ENCODE results near the gene IVNS1ABP. TPM values are rescaled to one million over a fixed set of nuclear protein-coding genes. Genes with fewer than 3 reads are reported as not detected.

IVNS1ABP gene
- total and polyA plus RNA-seq, 2 donors (not counting 3 experiments of a cell fraction or from before 2014, with no cell fraction given) = 26.3 to 81.6 TPM

GRCh38 chr1:185342017-185342416, 25.0 kb upstream of the IVNS1ABP start:
- Histone ChIP-seq H3K27ac (ENCODE audit: insufficient read depth, low read depth, low read length) (no peak overlapping the region), H3K36me3 (ENCODE audit: control insufficient read depth in 2 of 2, extremely low read depth in 1 of 2, insufficient read depth in 2 of 2, low read length in 2 of 2) (no peaks in the 10 kb centered on the region), H3K9me1 (replicated peaks; ENCODE audit: control insufficient read depth, extremely low read depth, insufficient read depth, low read length) (no peaks in the 10 kb centered on the region), H3K27me3 (ENCODE audit: control insufficient read depth in 2 of 2, insufficient read depth in 2 of 2, low read length in 2 of 2) (no peaks in the 10 kb centered on the region), H3K4me1 (ENCODE audit: control insufficient read depth, extremely low read depth, insufficient read depth, low read length) (no peaks in the 10 kb centered on the region), H3K4me2 (ENCODE audit: insufficient read depth, low read length) (no peak overlapping the region), H4K20me1 (replicated peaks; ENCODE audit: control insufficient read depth, extremely low read depth, insufficient read depth, low read length) (no peaks in the 10 kb centered on the region), H2AFZ (ENCODE audit: low read depth, low read length) (no peak overlapping the region), H3K4me3 (replicated peaks in 1 of 3; ENCODE audit: insufficient read depth in 1 of 3, low read depth in 1 of 3, low read length in 3 of 3) (no peak overlapping the region), H3K9ac (replicated peaks; ENCODE audit: extremely low read depth, insufficient read depth, low read length) (no peak overlapping the region), H3K79me2 (ENCODE audit: control insufficient read depth, insufficient read depth, low read length) (no peaks in the 10 kb centered on the region), H3K9me3 (replicated peaks; ENCODE audit: control insufficient read depth, insufficient read depth, low read length) (no peaks in the 10 kb centered on the region)
- FAIRE-seq = no peak
- ChIA-PET POLR2A (no interaction called here), CTCF (no interaction called here)
- dilution Hi-C loops (cut with MboI; ENCODE audit: extremely low pct_ligation_motif_present, low sequenced_read_pairs) (no loop called here), intact Hi-C loops (cut with micrococcal nuclease) (no loop called here)
- DNase-seq (ENCODE audit: low read depth, low spot score) = no peak
- TF ChIP-seq GATA2 (IDR thresholded peaks at IDR 0.05; ENCODE audit: insufficient read depth, insufficient read length, low read depth, low read length) = no peak
- no peak for TF ChIP-seq POLR2A (IDR thresholded peaks at IDR 0.05; ENCODE audit: low read depth, low read length)
- TF ChIP-seq MYC (IDR thresholded peaks at IDR 0.05; ENCODE audit: low read depth, low read length) = no peak
- BruUV-seq (replicated peaks) = no TSS peak

- CTCF ChIA-PET = no interaction called here
Measured at GRCh38 chr1:185341196-185341781, 24.2 kb upstream of the IVNS1ABP start.

More at GRCh38 chr1:185341196-185341781, 24.2 kb upstream of the IVNS1ABP start:
- Histone ChIP-seq H3K4me3 (replicated peaks in 1 of 3; ENCODE audit: insufficient read depth in 1 of 3, low read depth in 1 of 3, low read length in 3 of 3) (no peak overlapping the region), H3K9me3 (replicated peaks; ENCODE audit: control insufficient read depth, insufficient read depth, low read length) (no peaks in the 10 kb centered on the region), H3K9ac (replicated peaks; ENCODE audit: extremely low read depth, insufficient read depth, low read length) (no peak overlapping the region), H3K27me3 (ENCODE audit: control insufficient read depth in 2 of 2, insufficient read depth in 2 of 2, low read length in 2 of 2) (no peaks in the 10 kb centered on the region), H3K36me3 (ENCODE audit: control insufficient read depth in 2 of 2, extremely low read depth in 1 of 2, insufficient read depth in 2 of 2, low read length in 2 of 2) (no peaks in the 10 kb centered on the region), H3K4me2 (ENCODE audit: insufficient read depth, low read length) (no peak overlapping the region), H3K4me1 (ENCODE audit: control insufficient read depth, extremely low read depth, insufficient read depth, low read length) (no peaks in the 10 kb centered on the region), H3K79me2 (ENCODE audit: control insufficient read depth, insufficient read depth, low read length) (no peaks in the 10 kb centered on the region), H2AFZ (ENCODE audit: low read depth, low read length) (no peak overlapping the region), H4K20me1 (replicated peaks; ENCODE audit: control insufficient read depth, extremely low read depth, insufficient read depth, low read length) (no peaks in the 10 kb centered on the region), H3K9me1 (replicated peaks; ENCODE audit: control insufficient read depth, extremely low read depth, insufficient read depth, low read length) (no peaks in the 10 kb centered on the region), H3K27ac (ENCODE audit: insufficient read depth, low read depth, low read length) (no peak overlapping the region)
- FAIRE-seq (no peak), DNase-seq (ENCODE audit: low read depth, low spot score) (no peak)
- intact Hi-C loops (cut with micrococcal nuclease) = no loop called here
- BruUV-seq (replicated peaks) = no TSS peak
- no peak for TF ChIP-seq EZH2 (IDR thresholded peaks at IDR 0.05; ENCODE audit: borderline replicate concordance, low read depth, low read length, severe bottlenecking)
- TF ChIP-seq MAX (IDR thresholded peaks at IDR 0.05; ENCODE audit: insufficient read depth, insufficient read length) = no peak
- no peak for TF ChIP-seq JUN (IDR thresholded peaks at IDR 0.05; ENCODE audit: borderline replicate concordance, insufficient read depth, insufficient read length, low read depth)
- TF ChIP-seq MYC (IDR thresholded peaks at IDR 0.05; ENCODE audit: low read depth, low read length) = no peak
- TF ChIP-seq POLR2A (IDR thresholded peaks at IDR 0.05; ENCODE audit: low read depth, low read length) = no peak
- TF ChIP-seq FOS (IDR thresholded peaks at IDR 0.05; ENCODE audit: borderline replicate concordance, insufficient read depth, low read length) = no peak
- no peak for TF ChIP-seq POLR2AphosphoS5 (IDR thresholded peaks at IDR 0.05; ENCODE audit: insufficient read depth, low read depth, low read length)
- TF ChIP-seq CTCF (IDR thresholded peaks at IDR 0.05; ENCODE audit: extremely low read depth in 1 of 2, insufficient read depth in 1 of 2, low read depth in 1 of 2, low read length in 2 of 2) = no peak
- no peak for TF ChIP-seq GATA2 (IDR thresholded peaks at IDR 0.05; ENCODE audit: insufficient read depth, insufficient read length, low read depth, low read length)
- dilution Hi-C loops (cut with MboI; ENCODE audit: extremely low pct_ligation_motif_present, low sequenced_read_pairs) = no loop called here
- POLR2A ChIA-PET = no interaction called here

All from endothelial cell of umbilical vein (primary cell).